HepG2 (cell line): Measurements from ENCODE around the gene HSDL1. TPM values are rescaled to one million over a fixed set of nuclear protein-coding genes. Genes with fewer than 3 reads are reported as not detected.

Experiments
- ATAC-seq: fragments of 200-7000 bp; cut with Tn5 transposase; 3 replicates; pipeline ENCODE4 v1.9.1; 2020; ENCODE audit warnings: mild to moderate bottlenecking, moderate library complexity
- BruUV-seq: library from RNA; stranded (reverse); fragments of 400-500 nt; replicated peaks from 2 replicates; lab custom pipeline; 2021; lab: Mats Ljungman, UMichigan
- CTCF ChIA-PET: fragments of 300-600 bp; formaldehyde crosslinking; extraction: SDS; loops from one replicate; lab custom pipeline; 2021; ENCODE audit warnings: low total read pairs, inconsistent platforms, low intra/inter-chr PET ratio; lab: Yijun Ruan, JAX
- POLR2A ChIA-PET: fragments of 350-600 bp; sonication (Branson Sonifier 250); formaldehyde crosslinking; loops from one replicate; lab custom pipeline; 2020; ENCODE audit warnings: antibody characterized with exemption, inconsistent platforms; lab: Yijun Ruan, JAX
- DNase-seq: peaks from one replicate; pipeline ENCODE4 v3.0.0-alpha.2; 2015; ENCODE audit warnings: low spot score
- FAIRE-seq: peaks from 3 replicates; lab custom pipeline; 2011; peaks lifted over from hg19 to GRCh38; lab: Jason Lieb, UNC
- H2AFZ ChIP-seq: one replicate; pipeline ENCODE4 v1.6.1; 2011; ENCODE audit warnings: low read length, inconsistent platforms
- H3K27ac ChIP-seq: fragments of 300-600 bp; 3 replicates; pipeline ENCODE4 v1.8.0; 2011; ENCODE audit warnings: mixed run types, mild to moderate bottlenecking, mixed read lengths, low read length, inconsistent platforms; ENCODE audit not compliant: insufficient read depth; ENCODE audit errors: extremely low read length
- H3K27me3 ChIP-seq, 2 experiments: fragments of 200-600 bp in 1 of 2; 2 replicates in 1 of 2; 3 replicates in 1 of 2; pipeline versions ENCODE4 v1.6.0 to v1.8.0; 2011; ENCODE audit warnings: low read length in 2 of 2, mild to moderate bottlenecking in 2 of 2, moderate library complexity in 2 of 2, inconsistent platforms in 1 of 2; ENCODE audit not compliant: insufficient read depth in 2 of 2, control insufficient read depth in 1 of 2
- H3K36me3 ChIP-seq, 2 experiments: fragments of 200-600 bp in 1 of 2; replicated peaks in 1 of 2; 2 replicates in 1 of 2; 3 replicates in 1 of 2; pipeline versions ENCODE4 v1.5.1 to v1.8.0; 2011; ENCODE audit warnings: low read length in 2 of 2, inconsistent platforms in 1 of 2; ENCODE audit not compliant: insufficient read depth in 2 of 2, control insufficient read depth in 1 of 2
- H3K4me1 ChIP-seq: 2 replicates; pipeline ENCODE4 v1.5.1; 2012; ENCODE audit warnings: low read length, inconsistent platforms; ENCODE audit not compliant: insufficient read depth
- H3K4me2 ChIP-seq: 2 replicates; pipeline ENCODE4 v1.6.0; 2011; ENCODE audit warnings: low read depth, low read length, inconsistent platforms
- H3K4me3 ChIP-seq, 3 experiments: fragments of 200-600 bp in 1 of 3; sonication (generic), shearing (Covaris generic) in 1 of 3; replicated peaks in 1 of 3; 2 replicates each; pipeline ENCODE4 v1.5.1; 2011 to 2016; ENCODE audit warnings: low read length in 3 of 3, inconsistent platforms in 2 of 3, low read depth in 2 of 3, mild to moderate bottlenecking in 2 of 3, control low read depth in 1 of 3, mixed read lengths in 1 of 3; ENCODE audit not compliant: insufficient read depth in 1 of 3
- H3K79me2 ChIP-seq: one replicate; pipeline ENCODE4 v1.6.1; 2011; ENCODE audit warnings: low read length, inconsistent platforms; ENCODE audit not compliant: insufficient read depth
- H3K9ac ChIP-seq: 2 replicates; pipeline ENCODE4 v1.6.0; 2011; ENCODE audit warnings: mild to moderate bottlenecking, low read depth, low read length, inconsistent platforms; ENCODE audit not compliant: insufficient read depth
- H3K9me3 ChIP-seq: 2 replicates; pipeline ENCODE4 v1.5.1; 2012; ENCODE audit warnings: mild to moderate bottlenecking, low read length
- H4K20me1 ChIP-seq: 2 replicates; pipeline ENCODE4 v1.6.0; 2011; ENCODE audit warnings: inconsistent platforms, mild to moderate bottlenecking, low read length, moderate library complexity; ENCODE audit not compliant: insufficient read depth
- DPF2 ChIP-seq: sonication (generic); formaldehyde crosslinking; IDR thresholded peaks from 2 replicates; pipeline ENCODE4 v1.4.0; 2020; ENCODE audit warnings: mild to moderate bottlenecking, low read depth, missing genetic modification reagents, borderline replicate concordance
- NFRKB ChIP-seq: fragments of 450-650 bp; IDR thresholded peaks from 2 replicates; pipeline ENCODE4 v1.6.1; 2017
- NR3C1 ChIP-seq: sonication (generic); formaldehyde crosslinking; IDR thresholded peaks from 2 replicates; pipeline ENCODE4 v1.4.0; 2020; ENCODE audit warnings: missing genetic modification reagents
- PHF20 ChIP-seq: sonication (generic); formaldehyde crosslinking; IDR thresholded peaks from 2 replicates; pipeline ENCODE4 v1.5.0; 2020; ENCODE audit warnings: mild to moderate bottlenecking, missing genetic modification reagents
- ZNF674 ChIP-seq: sonication (generic); formaldehyde crosslinking; IDR thresholded peaks from 2 replicates; pipeline ENCODE4 v1.5.0; 2020; ENCODE audit warnings: low read depth, mild to moderate bottlenecking, missing genetic modification reagents
- ZNF891 ChIP-seq: sonication (generic); formaldehyde crosslinking; IDR thresholded peaks from 2 replicates; pipeline ENCODE4 v1.5.0; 2020; ENCODE audit warnings: mild to moderate bottlenecking, missing genetic modification reagents
- WGBS: methylation state at CpG from one replicate; pipeline ENCODE4 v1.1.6; 2017; ENCODE audit warnings: low lambda C conversion rate; 5-methylcytosine and 5-hydroxymethylcytosine counted together
- in situ Hi-C: cut with HindIII; loops from 2 replicates; pipeline ENCODE4 v1.10.0; 2017; ENCODE audit warnings: low pct_unique_long_range_greater_than_20kb; ENCODE audit not compliant: extremely low pct_ligation_motif_present
- intact Hi-C: fragments of 100-400 bp; cut with micrococcal nuclease; formaldehyde crosslinking; loops from one replicate; pipeline ENCODE4 v1.10.0; 2022; ENCODE audit not compliant: unreplicated experiment
- polyA plus RNA-seq, 8 experiments: library from polyadenylated mRNA; depleted of rRNA in 3 of 8; stranded (reverse) in 7 of 8; unstranded in 1 of 8; fragments of >200 nt; fragmentation: Illumina TruSeq in 4 of 8; extraction: Trizol in 4 of 8; gene quantifications; 2 replicates each; pipeline versions ENCODE4 v1.2.1 to v1.2.3, GENCODE V29; 2011 to 2016; ENCODE audit warnings: low read depth in 4 of 8, missing spikeins in 1 of 8, mixed read lengths in 1 of 8; ENCODE audit not compliant: insufficient read depth in 1 of 8
- total RNA-seq, 5 experiments: library from RNA; depleted of rRNA; stranded (reverse); fragments of >200 nt; fragmentation: Illumina TruSeq; extraction: Trizol; gene quantifications; 2 replicates each; pipeline ENCODE4 v1.2.3, GENCODE V29; 2016; ENCODE audit warnings: low read depth in 1 of 5
- TF ChIP-seq, protein P1 (sequence below): sonication (generic); formaldehyde crosslinking; IDR thresholded peaks from 2 replicates; pipeline ENCODE4 v1.5.1; 2020; ENCODE audit warnings: mild to moderate bottlenecking, moderate library complexity, missing genetic modification reagents
- TF ChIP-seq, protein P2 (sequence below), 2 experiments: sonication (generic) in 1 of 2; formaldehyde crosslinking in 1 of 2; IDR thresholded peaks; 2 replicates each; pipeline versions ENCODE4 v1.6.1 to v1.9.0; 2014 to 2022; ENCODE audit warnings: antibody characterized with exemption in 1 of 2, borderline replicate concordance in 1 of 2, inconsistent platforms in 1 of 2, low read depth in 1 of 2, missing genetic modification reagents in 1 of 2
- TF ChIP-seq, protein P3 (sequence below): sonication (generic); formaldehyde crosslinking; IDR thresholded peaks from 2 replicates; pipeline ENCODE4 v1.5.0; 2020; ENCODE audit warnings: missing genetic modification reagents

The HSDL1 gene
- total and polyA plus RNA-seq, 2 of the 13 experiments (the other 11 are each of a cell fraction or from before 2014, with no cell fraction given): 49.2 to 49.7 TPM

DNA sequence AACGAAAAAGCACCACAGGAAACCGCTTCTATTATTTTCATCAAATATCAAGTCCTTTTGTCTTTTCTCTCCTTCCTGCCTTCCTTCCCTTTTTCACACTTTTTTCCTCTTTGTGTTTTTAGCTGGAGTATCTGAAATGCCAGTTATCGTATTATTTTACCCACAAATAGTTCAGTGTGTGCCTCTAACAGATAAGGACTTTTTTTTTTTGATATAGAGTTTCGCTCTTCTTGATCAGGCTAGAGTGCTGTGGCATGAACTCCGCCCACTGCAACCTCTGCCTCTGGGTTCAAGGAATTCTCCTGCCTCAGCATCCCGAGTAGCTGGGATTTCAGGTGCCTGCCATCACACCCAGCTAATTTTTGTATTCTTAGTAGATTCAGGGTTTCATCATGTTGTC, 10.8 kb upstream of the HSDL1 start:
- no TSS peak for BruUV-seq
- no peak for ATAC-seq
- TF ChIP-seq NR3C1 (CRISPR knock-in tag) (no peak), PHF20 (CRISPR knock-in tag) (no peak), DPF2 (CRISPR knock-in tag) (no peak), ZNF674 (CRISPR knock-in tag) (no peak), ZNF891 (no peak), NFRKB (no peak)
- TF ChIP-seq, protein P1, sequence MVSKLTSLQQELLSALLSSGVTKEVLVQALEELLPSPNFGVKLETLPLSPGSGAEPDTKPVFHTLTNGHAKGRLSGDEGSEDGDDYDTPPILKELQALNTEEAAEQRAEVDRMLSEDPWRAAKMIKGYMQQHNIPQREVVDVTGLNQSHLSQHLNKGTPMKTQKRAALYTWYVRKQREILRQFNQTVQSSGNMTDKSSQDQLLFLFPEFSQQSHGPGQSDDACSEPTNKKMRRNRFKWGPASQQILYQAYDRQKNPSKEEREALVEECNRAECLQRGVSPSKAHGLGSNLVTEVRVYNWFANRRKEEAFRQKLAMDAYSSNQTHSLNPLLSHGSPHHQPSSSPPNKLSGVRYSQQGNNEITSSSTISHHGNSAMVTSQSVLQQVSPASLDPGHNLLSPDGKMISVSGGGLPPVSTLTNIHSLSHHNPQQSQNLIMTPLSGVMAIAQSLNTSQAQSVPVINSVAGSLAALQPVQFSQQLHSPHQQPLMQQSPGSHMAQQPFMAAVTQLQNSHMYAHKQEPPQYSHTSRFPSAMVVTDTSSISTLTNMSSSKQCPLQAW (CRISPR knock-in tag): no peak
- TF ChIP-seq, protein P2, sequence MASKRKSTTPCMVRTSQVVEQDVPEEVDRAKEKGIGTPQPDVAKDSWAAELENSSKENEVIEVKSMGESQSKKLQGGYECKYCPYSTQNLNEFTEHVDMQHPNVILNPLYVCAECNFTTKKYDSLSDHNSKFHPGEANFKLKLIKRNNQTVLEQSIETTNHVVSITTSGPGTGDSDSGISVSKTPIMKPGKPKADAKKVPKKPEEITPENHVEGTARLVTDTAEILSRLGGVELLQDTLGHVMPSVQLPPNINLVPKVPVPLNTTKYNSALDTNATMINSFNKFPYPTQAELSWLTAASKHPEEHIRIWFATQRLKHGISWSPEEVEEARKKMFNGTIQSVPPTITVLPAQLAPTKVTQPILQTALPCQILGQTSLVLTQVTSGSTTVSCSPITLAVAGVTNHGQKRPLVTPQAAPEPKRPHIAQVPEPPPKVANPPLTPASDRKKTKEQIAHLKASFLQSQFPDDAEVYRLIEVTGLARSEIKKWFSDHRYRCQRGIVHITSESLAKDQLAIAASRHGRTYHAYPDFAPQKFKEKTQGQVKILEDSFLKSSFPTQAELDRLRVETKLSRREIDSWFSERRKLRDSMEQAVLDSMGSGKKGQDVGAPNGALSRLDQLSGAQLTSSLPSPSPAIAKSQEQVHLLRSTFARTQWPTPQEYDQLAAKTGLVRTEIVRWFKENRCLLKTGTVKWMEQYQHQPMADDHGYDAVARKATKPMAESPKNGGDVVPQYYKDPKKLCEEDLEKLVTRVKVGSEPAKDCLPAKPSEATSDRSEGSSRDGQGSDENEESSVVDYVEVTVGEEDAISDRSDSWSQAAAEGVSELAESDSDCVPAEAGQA (IDR thresholded peaks at IDR 0.05; ENCODE audit: low read depth): no peak
- TF ChIP-seq, protein P2 (CRISPR knock-in tag; IDR thresholded peaks at IDR 0.05; ENCODE audit: borderline replicate concordance): no peak
- TF ChIP-seq, protein P3, sequence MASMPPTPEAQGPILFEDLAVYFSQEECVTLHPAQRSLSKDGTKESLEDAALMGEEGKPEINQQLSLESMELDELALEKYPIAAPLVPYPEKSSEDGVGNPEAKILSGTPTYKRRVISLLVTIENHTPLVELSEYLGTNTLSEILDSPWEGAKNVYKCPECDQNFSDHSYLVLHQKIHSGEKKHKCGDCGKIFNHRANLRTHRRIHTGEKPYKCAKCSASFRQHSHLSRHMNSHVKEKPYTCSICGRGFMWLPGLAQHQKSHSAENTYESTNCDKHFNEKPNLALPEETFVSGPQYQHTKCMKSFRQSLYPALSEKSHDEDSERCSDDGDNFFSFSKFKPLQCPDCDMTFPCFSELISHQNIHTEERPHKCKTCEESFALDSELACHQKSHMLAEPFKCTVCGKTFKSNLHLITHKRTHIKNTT: no peak

More for the DNA sequence above, 10.8 kb upstream of the HSDL1 start:
- FAIRE-seq (no peak), DNase-seq (no peak)
- intact Hi-C loops: no loop called here
- no peak overlapping the region for H3K4me3 ChIP-seq
- H3K9ac ChIP-seq: no peak overlapping the region
- H3K27me3 ChIP-seq: peaks cover 2 to 53% of the 10 kb centered on the region in 2 experiments; a peak in 4 of 5 replicates
- no peak overlapping the region for H3K27ac ChIP-seq
- H3K9me3 ChIP-seq: no peaks in the 10 kb centered on the region
- 60% methylated on average over 6 of the region's 6 CpGs for WGBS
- H3K79me2 ChIP-seq: no peaks in the 10 kb centered on the region
- H4K20me1 ChIP-seq: no peaks in the 10 kb centered on the region; the same call in 1 of the 2 replicates
- in situ Hi-C loops: no loop called here
- H3K4me1 ChIP-seq: peaks cover 6% of the 10 kb centered on the region; the same call in 1 of the 2 replicates
- ChIA-PET CTCF (no interaction called here), POLR2A (interaction anchor here (1.0 kb wide), 1 partner anchor 18 kb away, joined by 3 read pairs; no protein-coding TSS in a partner anchor)
- H3K36me3 ChIP-seq: no peaks in the 10 kb centered on the region
- no peak overlapping the region for H2AFZ ChIP-seq
- no peak overlapping the region for H3K4me2 ChIP-seq
